HG03565 (cell line): ENCODE measurements around the gene SDR39U1.

Source experiments
- ATAC-seq: cut with Tn5 transposase; IDR thresholded peaks from one replicate; pipeline ENCODE4 v1.9.1; 2021; ENCODE audit warnings: mild to moderate bottlenecking, moderate library complexity; ENCODE audit not compliant: unreplicated experiment

The SDR39U1 gene

GRCh38 chr14:24414077-24414476, 28.5 kb downstream of the SDR39U1 start:
- ATAC-seq, result no peak

GRCh38 chr14:24411443-24412389, 30.9 kb downstream of the SDR39U1 start:
- no peak for ATAC-seq

GRCh38 chr14:24409956-24410355, 32.6 kb downstream of the SDR39U1 start:
- no peak for ATAC-seq

- no peak for ATAC-seq
These were observed 33.4 kb downstream of the SDR39U1 start for GRCh38 chr14:24409192-24409591.

GRCh38 chr14:24408764-24409163, 33.8 kb downstream of the SDR39U1 start:
- ATAC-seq, result no peak

GRCh38 chr14:24407608-24408325, 34.8 kb downstream of the SDR39U1 start:
- ATAC-seq, result no peak

GRCh38 chr14:24406416-24406815, 36.2 kb downstream of the SDR39U1 start:
- no peak for ATAC-seq

GRCh38 chr14:24404814-24405213, 37.8 kb downstream of the SDR39U1 start:
- ATAC-seq, result no peak

GRCh38 chr14:24403294-24403998, 39.1 kb downstream of the SDR39U1 start:
- ATAC-seq, result no peak

GRCh38 chr14:24401810-24402702, 40.5 kb downstream of the SDR39U1 start:
- no peak for ATAC-seq

- no peak for ATAC-seq
These were observed 42.4 kb downstream of the SDR39U1 start for GRCh38 chr14:24399999-24400718.

GRCh38 chr14:24399447-24399822, 43.1 kb downstream of the SDR39U1 start:
- ATAC-seq, result no peak

GRCh38 chr14:24398653-24399446, 43.7 kb downstream of the SDR39U1 start, which contains the start of gene NYNRIN:
Gene NYNRIN (plus strand): TSS chr14:24399003. CDS start chr14:24399247, 244 bp downstream.
- no peak for ATAC-seq

- no peak for ATAC-seq
These were observed 44.3 kb downstream of the SDR39U1 start for GRCh38 chr14:24398293-24398652.

GRCh38 chr14:24397639-24398292, 44.8 kb downstream of the SDR39U1 start:
- ATAC-seq, result no peak

- ATAC-seq, result no peak
These were observed 46.7 kb downstream of the SDR39U1 start for GRCh38 chr14:24395609-24396582.

GRCh38 chr14:24394275-24394674, 48.3 kb downstream of the SDR39U1 start:
- no peak for ATAC-seq
